Activated CD4-positive, alpha-beta T cell treated with anti-CD3 and anti-CD28 coated beads for 4 hours (primary cell): Measurements from ENCODE around the gene TPTE.
"Not testable (repeated sequence)": the region's sequence is repeated elsewhere in the genome, so short reads cannot be mapped to it uniquely, and the experiment has no call there.

Source experiments
- DNase-seq, 2 donors: peaks; one replicate each; pipeline ENCODE4 v3.0.0-alpha.2; 2020

Gene TPTE

GRCh38 chr21:10617133-10617752 lies 95.9 kb downstream of the TPTE start:
- DNase-seq = not testable (repeated sequence)

- no peak for DNase-seq
Observed at GRCh38 chr21:10627316-10627863, 106.0 kb downstream of the TPTE start.

- DNase-seq = not testable (repeated sequence)
Observed at GRCh38 chr21:10629239-10629638, 107.9 kb downstream of the TPTE start.

- not testable (repeated sequence) for DNase-seq
Observed at GRCh38 chr21:10630829-10631228, 109.4 kb downstream of the TPTE start.

- not testable (repeated sequence) for DNase-seq
Observed at GRCh38 chr21:10631316-10631715, 109.9 kb downstream of the TPTE start.

- DNase-seq = not testable (repeated sequence)
Observed at GRCh38 chr21:10638144-10638543, 116.8 kb downstream of the TPTE start.

GRCh38 chr21:10639123-10639522 lies 117.7 kb downstream of the TPTE start:
- no peak for DNase-seq

- DNase-seq = not testable (repeated sequence)
Observed at GRCh38 chr21:10639746-10640145, 118.4 kb downstream of the TPTE start.

- DNase-seq = no peak
Observed at GRCh38 chr21:10640446-10640845, 119.1 kb downstream of the TPTE start.

GRCh38 chr21:10641107-10641506 lies 119.7 kb downstream of the TPTE start:
- DNase-seq = no peak

- not testable (repeated sequence) for DNase-seq
Observed at GRCh38 chr21:10645667-10646066, 124.3 kb downstream of the TPTE start.

- not testable (repeated sequence) for DNase-seq
Observed at GRCh38 chr21:10649350-10650149, 128.2 kb downstream of the TPTE start.

- DNase-seq = not testable (repeated sequence)
Observed at GRCh38 chr21:10650297-10650696, 128.9 kb downstream of the TPTE start.
